Measurements from ENCODE around the gene RAB11FIP3.
"Not testable (repeated sequence)": the region's sequence is repeated elsewhere in the genome, so short reads cannot be mapped to it uniquely, and the experiment has no call there.

RAB11FIP3 gene

GRCh38 chr16:469459-469858, 44.0 kb downstream of the RAB11FIP3 start:
- DNase-seq = not testable (repeated sequence)

GRCh38 chr16:470418-470817, 45.0 kb downstream of the RAB11FIP3 start:
- no peak for DNase-seq

- DNase-seq = no peak
Observed at GRCh38 chr16:471353-472198, 46.1 kb downstream of the RAB11FIP3 start.

- DNase-seq = no peak
Observed at GRCh38 chr16:472199-472504, 46.7 kb downstream of the RAB11FIP3 start.

DNA sequence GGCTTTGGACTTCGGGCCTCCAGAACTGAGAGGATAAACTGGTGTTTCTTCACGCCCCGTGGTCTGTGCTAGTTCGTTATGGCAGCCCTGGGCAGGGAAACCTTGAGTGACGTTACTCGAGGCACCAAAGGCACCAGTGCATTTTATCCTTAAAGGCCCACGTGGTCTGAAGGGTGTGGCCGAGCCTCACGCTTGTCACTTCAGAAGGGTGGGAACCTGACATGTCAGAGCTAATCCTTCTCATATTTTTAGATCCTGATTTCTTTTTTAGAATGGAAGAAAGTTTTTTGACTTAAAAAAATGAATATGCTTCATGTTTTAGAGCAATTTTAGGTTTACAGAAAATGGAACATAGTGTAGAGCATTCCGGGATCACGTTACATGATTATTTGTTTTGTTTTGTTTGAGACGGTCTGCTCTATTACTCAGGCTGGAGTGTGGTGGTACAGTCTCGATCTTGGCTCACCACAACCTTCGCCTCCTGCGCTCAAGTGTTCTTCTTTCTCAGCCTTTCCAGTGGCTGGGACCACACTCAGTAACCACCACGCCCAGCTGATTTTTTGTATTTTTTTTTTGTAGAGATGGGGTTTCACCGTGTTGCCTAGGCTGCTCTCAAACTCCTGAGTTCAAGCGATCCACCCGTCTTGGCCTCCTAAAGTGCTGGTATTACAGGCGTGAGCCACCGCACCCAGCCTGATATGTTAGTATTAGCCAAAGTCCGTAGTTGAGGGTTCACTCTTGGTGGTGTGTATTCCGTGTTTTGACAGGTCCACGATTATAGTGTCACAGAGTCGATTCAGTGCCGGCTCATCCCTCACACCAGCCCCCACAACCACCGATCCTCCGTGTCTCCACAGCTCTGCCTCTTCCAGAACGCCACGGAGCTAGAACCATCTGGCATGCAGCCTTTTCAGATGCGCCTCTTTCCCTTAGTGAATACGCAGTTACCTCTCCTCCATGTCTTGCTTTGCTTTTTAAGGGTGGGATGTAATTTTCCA, 47.9 kb downstream of the RAB11FIP3 start:
- DNase-seq = no peak

DNA sequence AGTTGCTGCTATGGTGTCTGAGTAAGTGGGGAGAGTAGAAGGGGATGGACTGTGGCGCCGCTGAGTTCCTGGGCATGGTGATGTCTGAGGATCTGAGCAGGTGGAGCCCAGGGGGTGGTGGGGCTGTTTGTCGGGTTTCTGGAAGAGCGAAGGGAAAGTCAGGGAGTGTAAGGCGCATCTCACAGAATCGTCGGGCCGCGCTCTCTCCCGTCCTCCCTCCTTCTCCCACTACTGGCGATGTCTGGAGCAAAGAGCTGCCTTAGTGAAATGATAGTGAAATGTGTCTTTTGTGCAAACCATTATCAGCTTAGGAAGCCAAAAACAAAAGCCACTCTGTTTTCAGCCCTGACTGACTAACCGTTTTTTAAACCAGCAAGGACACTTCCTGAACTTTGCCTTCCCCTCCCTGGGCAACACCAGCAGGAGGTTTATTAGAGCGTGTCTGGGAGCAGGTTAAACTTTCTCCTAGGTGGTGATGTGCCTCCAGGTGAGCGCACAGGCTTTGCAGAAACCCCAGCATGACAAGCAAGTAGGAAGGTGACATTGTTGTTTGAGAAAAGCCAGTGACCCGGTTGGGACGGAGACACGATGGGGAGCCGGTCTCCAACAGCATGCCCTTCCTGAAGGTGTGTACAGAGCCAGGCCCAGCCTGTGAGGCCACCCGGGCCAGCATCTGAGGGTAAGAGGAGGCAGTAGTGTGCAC, 49.1 kb downstream of the RAB11FIP3 start:
- DNase-seq = no peak

- DNase-seq = no peak
Observed at GRCh38 chr16:476039-476438, 50.6 kb downstream of the RAB11FIP3 start.

DNA sequence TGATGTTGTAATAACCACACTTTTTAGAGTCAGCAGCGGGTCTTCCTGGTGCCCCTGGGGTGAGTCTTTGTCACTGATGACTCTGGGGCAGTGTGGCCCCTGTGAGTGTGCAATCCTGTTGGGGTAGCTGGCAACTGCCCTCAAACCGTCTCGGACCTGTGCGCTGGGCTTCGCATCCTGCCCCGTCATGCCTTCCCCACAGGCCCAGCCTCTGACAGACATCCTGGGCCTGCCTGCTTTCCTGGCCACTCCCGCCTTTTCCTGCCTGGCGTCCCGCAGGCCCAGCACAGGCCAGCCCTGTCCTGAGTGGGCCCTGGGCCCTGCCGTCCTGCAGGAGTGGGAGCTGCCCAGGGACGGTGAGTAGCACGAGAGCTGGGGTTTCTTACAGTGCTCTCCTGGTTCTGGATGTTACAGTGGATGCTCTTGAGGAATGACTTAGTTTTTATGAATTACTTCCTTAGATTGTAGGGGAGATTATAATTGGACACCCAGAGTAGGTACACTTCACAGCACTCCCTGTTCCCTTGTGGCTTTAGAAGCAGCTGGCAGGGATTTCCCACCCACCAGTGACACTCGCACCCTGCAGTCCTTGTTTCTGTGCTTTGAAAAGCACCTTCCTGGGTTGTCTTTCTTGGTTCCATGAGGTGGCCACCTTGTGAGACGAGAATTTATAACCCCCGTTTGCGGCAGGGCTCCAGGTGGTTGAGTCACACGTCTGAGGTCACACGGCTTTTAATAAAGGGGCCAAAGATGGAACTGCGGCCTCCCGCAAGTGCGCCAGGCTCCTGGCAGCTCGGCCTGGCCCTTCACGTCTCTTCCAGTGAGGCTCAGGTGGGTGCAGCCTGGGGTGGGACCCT, 52.1 kb downstream of the RAB11FIP3 start:
- DNase-seq = no peak

GRCh38 chr16:478287-478686, 52.8 kb downstream of the RAB11FIP3 start:
- DNase-seq = peak; percentile 21

GRCh38 chr16:482468-483185, 57.2 kb downstream of the RAB11FIP3 start:
- DNase-seq = no peak

DNA sequence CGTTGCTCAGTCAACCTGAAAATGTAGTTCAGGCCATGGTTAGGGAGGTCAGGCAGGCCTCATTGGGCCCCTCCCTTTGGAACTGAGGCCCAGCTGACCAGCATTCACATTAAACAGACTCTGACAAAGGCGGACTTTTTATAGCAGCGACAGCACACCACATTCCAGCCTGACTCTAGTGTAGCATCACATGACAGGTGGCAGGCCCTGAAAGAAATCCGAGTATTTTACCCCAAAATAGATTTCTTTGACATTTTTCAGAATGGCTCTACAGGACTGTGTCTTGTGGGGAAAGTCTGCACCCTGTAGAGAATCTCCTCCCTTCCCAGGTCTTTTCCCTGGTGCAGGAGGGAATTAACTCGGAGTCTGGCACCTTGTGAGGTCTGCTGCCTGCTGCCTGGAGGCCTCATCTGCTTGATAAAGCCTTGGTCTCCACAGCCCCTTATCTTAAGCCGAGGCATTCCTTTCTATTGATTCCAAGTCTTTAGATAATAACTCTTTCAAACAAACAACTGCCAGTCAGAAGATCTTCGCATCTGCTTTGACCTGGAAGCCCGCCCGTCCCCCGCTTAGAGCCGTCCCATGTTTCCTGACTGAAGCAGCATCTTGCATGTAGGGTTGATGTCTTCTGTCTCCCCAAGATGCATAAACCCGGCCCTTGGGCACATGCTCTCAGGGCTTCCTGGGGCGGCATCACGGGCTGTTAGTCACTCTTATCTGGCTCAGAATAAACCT, 58.1 kb downstream of the RAB11FIP3 start:
- DNase-seq = no peak

DNA sequence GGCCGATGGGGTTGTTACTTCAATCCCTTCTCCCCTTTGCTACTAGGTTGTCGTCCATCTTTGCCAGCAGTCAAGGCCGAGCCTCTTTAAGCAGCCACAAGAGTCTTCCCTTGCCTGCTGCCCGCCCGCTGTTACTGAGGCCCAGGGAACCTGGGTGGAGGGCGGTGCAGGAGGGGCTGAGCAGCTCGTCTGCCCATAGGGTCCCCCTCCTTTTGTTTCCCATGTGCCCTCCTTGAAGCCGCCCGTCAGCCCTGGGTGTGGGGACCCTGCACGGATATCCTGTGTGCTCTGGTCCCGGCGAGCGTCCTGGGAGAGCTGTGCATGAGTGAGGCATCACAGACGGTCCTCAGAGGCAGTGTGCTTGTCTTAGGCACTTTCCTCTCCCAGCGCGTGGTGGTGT, 64.2 kb downstream of the RAB11FIP3 start:
- no peak for DNase-seq

- no peak for DNase-seq
Observed at GRCh38 chr16:490768-491167, 65.3 kb downstream of the RAB11FIP3 start.

GRCh38 chr16:491220-491919, 65.9 kb downstream of the RAB11FIP3 start:
- no peak for DNase-seq

DNA sequence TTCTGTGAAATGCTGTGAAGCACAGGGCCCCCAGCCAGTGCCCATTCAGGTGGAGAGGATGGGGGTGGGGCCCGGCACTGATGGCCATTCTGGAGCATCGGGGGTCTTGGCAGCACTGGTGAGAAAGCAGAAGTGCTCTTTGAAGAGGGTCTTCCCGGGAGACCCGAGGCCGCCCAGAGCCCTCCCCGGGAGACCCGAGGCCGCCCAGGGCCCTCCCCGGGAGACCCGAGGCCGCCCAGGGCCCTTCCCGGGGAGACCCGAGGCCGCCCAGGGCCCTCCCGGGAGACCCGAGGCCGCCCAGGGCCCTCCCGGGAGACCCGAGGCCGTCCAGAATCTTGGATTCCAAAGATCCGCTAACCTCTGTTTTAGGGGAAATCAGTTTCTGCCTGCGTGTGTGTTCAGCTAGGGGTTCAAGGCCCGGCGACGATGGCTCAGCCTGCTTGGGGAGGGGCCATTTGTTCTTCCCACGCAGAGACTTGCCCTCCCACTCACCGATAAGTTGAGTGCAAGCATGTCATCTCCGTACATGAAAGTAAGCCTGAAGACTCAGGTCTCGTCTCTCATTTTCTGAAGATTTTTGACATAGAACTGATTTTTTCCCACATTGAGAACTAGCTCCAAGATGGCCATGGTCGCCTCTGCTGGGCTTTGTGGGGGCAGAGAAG, 66.9 kb downstream of the RAB11FIP3 start:
- DNase-seq = no peak

- not testable (repeated sequence) for DNase-seq
Observed at GRCh38 chr16:494676-495075, 69.2 kb downstream of the RAB11FIP3 start.

DNA sequence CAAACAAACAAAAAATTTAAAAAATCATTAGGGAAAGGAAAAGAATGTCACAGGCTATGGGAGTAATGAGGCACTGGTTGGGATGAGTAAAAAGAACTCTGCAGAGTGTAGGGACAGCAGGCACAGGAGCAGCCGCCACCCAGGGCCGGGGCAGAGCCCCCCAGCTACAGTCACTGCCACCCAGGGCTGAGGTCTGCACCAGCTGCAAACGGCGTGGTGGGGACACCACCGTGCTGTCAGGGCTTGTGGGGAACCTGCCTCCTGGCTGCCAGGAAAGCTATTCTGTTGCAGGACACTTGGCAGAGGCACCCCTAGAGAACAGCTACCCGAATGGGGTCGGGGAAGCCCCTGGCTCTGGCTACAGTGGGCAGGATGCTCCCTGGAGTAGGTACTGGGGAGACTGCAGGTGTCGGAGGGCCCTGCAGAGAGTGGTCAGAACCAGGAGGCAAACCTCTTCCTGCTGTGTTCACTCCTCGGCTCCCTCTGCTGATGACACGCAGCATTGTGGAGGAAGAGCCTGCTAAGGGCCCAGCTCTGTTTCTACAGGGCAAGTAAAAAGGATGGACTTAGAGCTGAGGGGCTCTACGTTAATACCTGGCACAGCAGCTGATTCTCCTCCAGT, 69.8 kb downstream of the RAB11FIP3 start:
- DNase-seq = no peak

DNA sequence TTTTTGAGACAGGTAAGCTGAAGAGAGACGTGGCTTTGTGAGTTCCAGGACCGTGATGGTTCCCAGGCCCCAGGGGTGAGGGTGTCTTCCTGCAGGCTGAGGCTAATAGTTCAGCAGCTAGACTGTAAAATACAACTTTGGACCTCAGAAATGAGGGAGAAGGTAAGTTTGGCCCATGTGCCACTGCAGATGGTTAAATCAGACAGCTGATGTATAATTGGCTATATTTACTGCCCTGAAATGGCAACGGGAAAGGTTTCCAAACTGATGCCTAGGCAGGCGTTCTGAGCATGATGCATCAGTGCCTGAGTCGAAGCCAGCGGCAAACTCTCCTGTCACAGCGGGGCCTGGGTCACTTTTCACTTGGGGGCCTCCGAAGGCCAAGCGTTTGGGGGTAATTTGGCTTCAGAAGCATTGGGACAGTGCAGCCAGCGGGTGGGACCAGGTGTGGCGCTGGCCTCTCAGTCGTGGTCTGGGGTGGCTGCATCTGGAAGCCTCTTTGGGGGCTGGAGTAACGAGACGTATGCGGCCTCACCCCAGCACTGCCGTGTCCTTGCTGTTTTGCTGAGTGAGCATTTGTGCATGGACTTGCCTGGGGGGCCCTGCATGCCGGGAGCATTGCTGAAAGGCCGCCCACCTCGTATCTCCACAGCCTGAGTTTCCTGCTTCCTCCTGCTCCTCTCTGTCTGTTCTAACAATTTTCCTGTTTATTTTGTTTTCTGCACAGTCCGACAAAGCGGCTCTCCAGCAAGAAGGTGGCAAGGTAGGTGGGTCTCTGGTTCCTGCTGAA, 70.8 kb downstream of the RAB11FIP3 start:
- DNase-seq = no peak
